GM23338 (cell line): ENCODE measurements around the gene CAMTA1.

Experiments
- CREB1 ChIP-seq: fragments of 250-450 bp; sonication (Bioruptor Pico); IDR thresholded peaks from 2 replicates; pipeline ENCODE4 v1.5.0; 2020; ENCODE audit warnings: low read depth, mild to moderate bottlenecking, moderate library complexity
- CTCF ChIP-seq, 2 experiments: fragments of 200-600 bp in 1 of 2; sonication (generic) in 1 of 2; conservative IDR thresholded peaks; 2 replicates each; pipeline versions ENCODE4 v1.5.1 to v1.6.1; 2016 to 2017; ENCODE audit warnings: antibody characterized with exemption in 2 of 2, low read depth in 2 of 2, mild to moderate bottlenecking in 2 of 2, moderate library complexity in 1 of 2
- ETS1 ChIP-seq: IDR thresholded peaks from 2 replicates; pipeline ENCODE4 v1.6.1; 2016; ENCODE audit warnings: antibody characterized with exemption
- EZH2 ChIP-seq: fragments of 200-600 bp; sonication (generic); IDR thresholded peaks from one replicate; pipeline ENCODE4 v1.8.0; 2017; ENCODE audit warnings: antibody characterized with exemption, mild to moderate bottlenecking, low read depth; ENCODE audit not compliant: unreplicated experiment
- EZH2phosphoT487 ChIP-seq: fragments of 200-600 bp; sonication (generic); IDR thresholded peaks from one replicate; pipeline ENCODE4 v1.8.1; 2018; ENCODE audit warnings: antibody characterized with exemption; ENCODE audit not compliant: unreplicated experiment
- NANOG ChIP-seq: IDR thresholded peaks from 2 replicates; pipeline ENCODE4 v1.6.1; 2016; ENCODE audit warnings: antibody characterized with exemption, borderline replicate concordance
- POLR2AphosphoS5 ChIP-seq: IDR thresholded peaks from 2 replicates; pipeline ENCODE4 v1.6.1; 2016; ENCODE audit warnings: antibody characterized with exemption, low read depth
- ZNF114 ChIP-seq: fragments of 250-450 bp; sonication (Bioruptor Pico); IDR thresholded peaks from 2 replicates; pipeline ENCODE4 v1.5.0; 2020; ENCODE audit warnings: mild to moderate bottlenecking, moderate library complexity
- ZNF331 ChIP-seq: fragments of 250-450 bp; sonication (Bioruptor Pico); IDR thresholded peaks from 2 replicates; pipeline ENCODE4 v1.5.0; 2020; ENCODE audit warnings: low read depth, mild to moderate bottlenecking, moderate library complexity

GRCh38 chr1:7752512-7753417 is 967.5 kb downstream of the CAMTA1 start:
- TF ChIP-seq CTCF (conservative IDR thresholded peaks at IDR 0.05; ENCODE audit: low read depth in 2 of 2) (peak; percentile 79 to 88), CREB1 (CRISPR knock-in tag) (no peak), EZH2 (no peak), POLR2AphosphoS5 (no peak), ETS1 (no peak), EZH2phosphoT487 (no peak), ZNF114 (CRISPR knock-in tag) (no peak), NANOG (no peak), ZNF331 (CRISPR knock-in tag) (no peak)
